T-cell (primary cell): Measurements from ENCODE around the gene TMEM213. TPM values are rescaled to one million over a fixed set of nuclear protein-coding genes. Genes with fewer than 3 reads are reported as not detected.

ENCODE experiments used
- ATAC-seq, 4 experiments: fragments of 200-7000 bp in 3 of 4; fragments of 150-1000 bp in 1 of 4; cut with Tn5 transposase; replicated peaks in 1 of 4; 1 replicate in 3 of 4; 2 replicates in 1 of 4; pipeline ENCODE4 v1.10.0; 2021; ENCODE audit warnings: moderate library complexity in 3 of 4, mild to moderate bottlenecking in 2 of 4, moderate number of reproducible peaks in 1 of 4
- CTCF ChIA-PET, 2 donors: fragments of 300-600 bp; sonication (Branson Sonifier 250); formaldehyde crosslinking; loops; one replicate each; lab custom pipeline; 2022; ENCODE audit warnings: antibody characterized with exemption in 2 of 2; lab: Charles Lee
- POLR2A ChIA-PET, 2 donors: fragments of 300-600 bp; sonication (Branson Sonifier 250); formaldehyde crosslinking; loops; one replicate each; lab custom pipeline; 2022; ENCODE audit warnings: antibody characterized with exemption in 2 of 2; lab: Charles Lee
- DNase-seq, 35 experiments: peaks; one replicate each; pipeline versions ENCODE4 v3.0.0 to v3.0.0-alpha.2; 2013 to 2023
- H3K27ac ChIP-seq: one replicate; pipeline ENCODE4 v1.5.1; 2013; ENCODE audit warnings: low read length
- H3K27me3 ChIP-seq, 2 experiments: replicated peaks in 1 of 2; 1 replicate in 1 of 2; 2 replicates in 1 of 2; pipeline versions ENCODE4 v1.6.1 to v1.7.0; 2013; ENCODE audit warnings: low read length in 1 of 2, mixed read lengths in 1 of 2; ENCODE audit not compliant: control insufficient read depth in 2 of 2, insufficient read depth in 2 of 2; ENCODE audit errors: extremely low read depth in 1 of 2
- H3K36me3 ChIP-seq, 2 donors: 1 replicate in 1 of 2; 2 replicates in 1 of 2; pipeline versions ENCODE4 v1.6.1 to v1.7.0; 2013; ENCODE audit warnings: low read length in 1 of 2; ENCODE audit not compliant: control insufficient read depth in 2 of 2, insufficient read depth in 1 of 2; ENCODE audit errors: extremely low read depth in 1 of 2
- H3K4me1 ChIP-seq, 2 experiments: 1 replicate in 1 of 2; 2 replicates in 1 of 2; pipeline versions ENCODE4 v1.6.1 to v1.7.0; 2013; ENCODE audit warnings: low read length in 2 of 2, mixed read lengths in 1 of 2; ENCODE audit not compliant: insufficient read depth in 2 of 2, control insufficient read depth in 1 of 2; ENCODE audit errors: extremely low read depth in 1 of 2
- H3K4me3 ChIP-seq, 2 donors: 1 replicate in 1 of 2; 2 replicates in 1 of 2; pipeline versions ENCODE4 v1.5.1 to v1.7.0; 2013; ENCODE audit warnings: mild to moderate bottlenecking in 2 of 2, low read length in 1 of 2, moderate library complexity in 1 of 2; ENCODE audit not compliant: control insufficient read depth in 1 of 2; ENCODE audit errors: extremely low read depth in 1 of 2
- H3K9me3 ChIP-seq: 2 replicates; pipeline ENCODE4 v1.7.0; 2013
- H3K27ac Mint-ChIP-seq, 2 donors: one replicate each; pipeline ENCODE4 v1.8.0; 2020 to 2021; ENCODE audit warnings: mild to moderate bottlenecking in 2 of 2, mixed read lengths in 2 of 2
- H3K27me3 Mint-ChIP-seq, 2 donors: one replicate each; pipeline ENCODE4 v1.8.0; 2021 to 2022; ENCODE audit warnings: mixed read lengths in 2 of 2
- H3K36me3 Mint-ChIP-seq: one replicate; pipeline ENCODE4 v1.8.0; 2021; ENCODE audit warnings: mixed read lengths
- H3K4me1 Mint-ChIP-seq, 3 donors: one replicate each; pipeline ENCODE4 v1.8.0; 2020 to 2022; ENCODE audit warnings: mixed read lengths in 3 of 3, mild to moderate bottlenecking in 1 of 3
- H3K4me3 Mint-ChIP-seq, 3 donors: one replicate each; pipeline ENCODE4 v1.8.0; 2020 to 2022; ENCODE audit warnings: mild to moderate bottlenecking in 3 of 3, mixed read lengths in 3 of 3, moderate library complexity in 3 of 3
- H3K9me3 Mint-ChIP-seq, 3 donors: one replicate each; pipeline ENCODE4 v1.8.0; 2020 to 2022; ENCODE audit warnings: mixed read lengths in 3 of 3
- WGBS: methylation state at CpG from one replicate; pipeline ENCODE4 v1.1.5; 2013; ENCODE audit warnings: missing lambda C conversion rate; ENCODE audit not compliant: insufficient coverage; 5-methylcytosine and 5-hydroxymethylcytosine counted together
- total RNA-seq, 35 experiments: library from RNA in 6 of 35; stranded (reverse) in 6 of 35; fragments of 120-200 nt in 1 of 35; gene quantifications; one replicate each; pipeline versions ENCODE4 v1.2.1 to v1.2.4 and lab custom pipeline; 2013 to 2026

The TMEM213 gene
- total RNA-seq, 5 donors from 2014 or later (not counting 1 experiment from before 2014, with no cell fraction given): not detected

GRCh38 chr7:138848056-138848980, 50.5 kb downstream of the TMEM213 start:
- H3K4me1 Mint-ChIP-seq: no peaks in the 10 kb centered on the region

DNA sequence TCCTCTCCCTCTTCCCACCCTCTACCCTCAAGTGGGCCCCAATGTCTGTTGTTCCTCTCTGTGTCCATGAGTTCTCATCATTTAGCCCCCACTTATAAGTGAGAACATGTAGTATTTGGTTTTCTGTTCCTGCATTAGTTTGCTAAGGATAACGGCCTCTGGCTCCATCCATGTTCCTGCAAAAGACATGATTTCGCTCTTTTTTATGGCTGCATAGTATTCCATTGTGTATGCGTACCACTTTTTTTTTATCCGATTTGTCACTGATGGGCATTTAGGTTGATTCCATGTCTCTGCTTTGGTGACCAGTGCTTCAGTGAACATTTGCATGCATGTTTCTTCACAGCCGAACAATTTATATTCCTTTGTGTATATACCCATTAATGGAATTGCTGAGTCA, 51.9 kb downstream of the TMEM213 start:
- Histone ChIP-seq H3K27me3 (no peaks in the 10 kb centered on the region), H3K4me3 (no peak overlapping the region), H3K27ac (no peak overlapping the region), H3K4me1 (no peaks in the 10 kb centered on the region), H3K36me3 (no peaks in the 10 kb centered on the region), H3K9me3 (no peaks in the 10 kb centered on the region)
- no peak for DNase-seq
- ATAC-seq: no peak
- Mint-ChIP-seq H3K27me3 (no peaks in the 10 kb centered on the region), H3K4me3 (no peak overlapping the region), H3K36me3 (no peaks in the 10 kb centered on the region), H3K4me1 (no peaks in the 10 kb centered on the region), H3K27ac (no peak overlapping the region), H3K9me3 (peaks cover 0 to 7% (median 0%) of the 10 kb centered on the region in 3 donors)
- WGBS: 80% methylated on average over 4 of the region's 5 CpGs
- CTCF ChIA-PET: no interaction called here
- POLR2A ChIA-PET: no interaction called here

More at GRCh38 chr7:138848056-138848980, 50.5 kb downstream of the TMEM213 start:
- no peaks in the 10 kb centered on the region for H3K27me3 Mint-ChIP-seq
- H3K27ac ChIP-seq: no peak overlapping the region
- no peaks in the 10 kb centered on the region for H3K36me3 ChIP-seq
- peaks cover 0 to 7% (median 0%) of the 10 kb centered on the region in 3 donors for H3K9me3 Mint-ChIP-seq
- ATAC-seq (no peak), DNase-seq (no peak)
- no peak overlapping the region for H3K4me3 ChIP-seq
- POLR2A ChIA-PET: no interaction called here
- H3K36me3 Mint-ChIP-seq: no peaks in the 10 kb centered on the region
- no peaks in the 10 kb centered on the region for H3K27me3 ChIP-seq
- CTCF ChIA-PET: no interaction called here
- no peak overlapping the region for H3K4me3 Mint-ChIP-seq
- H3K27ac Mint-ChIP-seq: no peak overlapping the region
- H3K9me3 ChIP-seq: no peaks in the 10 kb centered on the region
- no CpG with 5 or more reads among the region's 3 CpGs for WGBS
- no peaks in the 10 kb centered on the region for H3K4me1 ChIP-seq

DNA sequence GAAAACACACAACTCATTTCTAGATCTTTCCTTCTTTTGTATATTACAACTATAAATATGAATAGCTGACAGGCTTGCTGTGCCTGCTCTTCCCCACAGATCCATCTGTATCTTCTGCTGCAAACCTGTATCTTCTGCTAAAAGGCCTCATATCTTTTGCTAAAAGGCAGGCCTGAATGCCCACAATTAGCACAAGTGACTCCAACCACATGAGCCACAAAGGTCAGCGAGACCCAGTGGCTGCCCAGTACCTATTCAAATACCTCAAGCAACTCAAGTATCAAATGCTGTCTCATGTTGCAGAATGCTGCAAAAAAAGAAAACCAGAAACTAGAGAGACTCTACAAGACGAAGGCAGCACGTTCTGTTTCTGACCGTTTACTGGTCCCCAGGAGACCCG, 54.7 kb downstream of the TMEM213 start:
- Mint-ChIP-seq H3K4me1 (no peaks in the 10 kb centered on the region), H3K27me3 (no peaks in the 10 kb centered on the region), H3K36me3 (peaks cover 5% of the 10 kb centered on the region), H3K27ac (no peak overlapping the region), H3K9me3 (peaks cover 2 to 12% (median 4%) of the 10 kb centered on the region in 3 donors), H3K4me3 (no peak overlapping the region)
- Histone ChIP-seq H3K9me3 (no peaks in the 10 kb centered on the region), H3K4me1 (no peaks in the 10 kb centered on the region), H3K27ac (no peak overlapping the region), H3K36me3 (no peaks in the 10 kb centered on the region), H3K27me3 (no peaks in the 10 kb centered on the region), H3K4me3 (no peak overlapping the region)
- WGBS: 100% methylated on average over 5 of the region's 5 CpGs
- ChIA-PET CTCF (no interaction called here), POLR2A (no interaction called here)
- DNase-seq (no peak), ATAC-seq (no peak)

DNA sequence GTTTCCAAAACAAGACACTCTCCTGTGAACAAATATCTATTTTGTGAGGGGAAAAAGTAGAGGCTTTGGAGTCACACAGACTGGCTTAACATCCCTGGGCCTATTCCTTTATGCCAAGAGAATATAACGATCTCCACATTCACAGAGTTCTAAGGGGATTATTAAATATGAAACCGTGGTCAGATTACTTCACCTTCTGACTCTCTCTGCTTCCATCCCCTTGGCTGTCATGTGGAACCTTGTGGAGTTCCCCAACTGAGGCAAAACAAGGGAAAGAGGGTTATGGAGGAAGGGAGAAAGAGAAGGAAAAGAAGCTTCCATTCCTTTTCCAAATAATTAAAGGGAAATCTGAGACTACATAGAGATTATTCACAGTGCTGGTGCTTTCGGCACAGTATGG, 55.7 kb downstream of the TMEM213 start:
- no CpG with 5 or more reads among the region's 3 CpGs for WGBS
- ATAC-seq (no peak), DNase-seq (no peak)
- H3K27me3 ChIP-seq: no peaks in the 10 kb centered on the region
- ChIA-PET POLR2A (no interaction called here), CTCF (interaction anchor here in 1 of 2 donors (0.6 kb wide), 1 partner anchor 20 kb away, joined by 6 read pairs; no protein-coding TSS in a partner anchor)
- Mint-ChIP-seq H3K27me3 (no peaks in the 10 kb centered on the region), H3K27ac (no peak overlapping the region), H3K4me1 (no peaks in the 10 kb centered on the region), H3K4me3 (no peak overlapping the region), H3K9me3 (peaks cover 6 to 22% (median 7%) of the 10 kb centered on the region in 3 donors), H3K36me3 (peaks cover 10% of the 10 kb centered on the region)
- H3K27ac ChIP-seq: no peak overlapping the region
- no peaks in the 10 kb centered on the region for H3K9me3 ChIP-seq
- H3K4me3 ChIP-seq: no peak overlapping the region
- H3K4me1 ChIP-seq: no peaks in the 10 kb centered on the region
- H3K36me3 ChIP-seq: no peaks in the 10 kb centered on the region

GRCh38 chr7:138854115-138854645, 56.4 kb downstream of the TMEM213 start:
- WGBS: 72% methylated on average over 2 of the region's 5 CpGs
- Mint-ChIP-seq H3K9me3 (peaks cover 6 to 22% (median 7%) of the 10 kb centered on the region in 3 donors), H3K4me1 (no peaks in the 10 kb centered on the region), H3K4me3 (no peak overlapping the region), H3K27me3 (no peaks in the 10 kb centered on the region), H3K27ac (no peak overlapping the region), H3K36me3 (peaks cover 10% of the 10 kb centered on the region)
- no peak for ATAC-seq
- ChIA-PET CTCF (no interaction called here), POLR2A (no interaction called here)
- H3K36me3 ChIP-seq: no peaks in the 10 kb centered on the region
- no peaks in the 10 kb centered on the region for H3K9me3 ChIP-seq
- DNase-seq: no peak
- H3K27me3 ChIP-seq: no peaks in the 10 kb centered on the region
- no peak overlapping the region for H3K27ac ChIP-seq
- H3K4me1 ChIP-seq: no peaks in the 10 kb centered on the region
- H3K4me3 ChIP-seq: no peak overlapping the region

DNA sequence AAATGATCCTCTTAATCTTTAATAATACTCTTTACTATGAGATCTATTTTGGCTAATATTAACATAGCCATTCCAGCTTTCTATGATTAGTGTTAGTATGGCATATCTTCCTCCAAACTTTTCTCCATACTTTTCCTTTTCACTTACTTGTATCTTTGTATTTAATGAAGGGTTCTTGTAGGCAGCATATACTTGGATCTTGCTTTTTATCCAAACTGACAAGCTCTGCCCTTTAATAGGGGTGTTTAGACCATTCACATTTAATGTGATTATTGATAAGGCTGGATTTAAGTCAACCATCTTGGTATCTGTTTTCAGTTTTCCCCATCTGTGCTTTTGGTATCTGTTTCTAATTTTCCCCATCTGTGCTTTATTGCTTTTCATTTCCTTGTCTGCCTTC, 59.9 kb downstream of the TMEM213 start:
- peaks cover 0 to 5% of the 10 kb centered on the region in 2 experiments for H3K27me3 ChIP-seq
- H3K36me3 ChIP-seq: no peaks in the 10 kb centered on the region
- H3K4me3 ChIP-seq: no peak overlapping the region
- ATAC-seq (no peak), DNase-seq (no peak)
- H3K27me3 Mint-ChIP-seq: peaks cover 0 to 5% of the 10 kb centered on the region in 2 donors
- no peak overlapping the region for H3K27ac Mint-ChIP-seq
- no peak overlapping the region for H3K27ac ChIP-seq
- H3K4me3 Mint-ChIP-seq: no peak overlapping the region
- H3K9me3 ChIP-seq: no peaks in the 10 kb centered on the region
- H3K36me3 Mint-ChIP-seq: peaks cover 10% of the 10 kb centered on the region
- H3K4me1 Mint-ChIP-seq: no peaks in the 10 kb centered on the region
- H3K4me1 ChIP-seq: no peaks in the 10 kb centered on the region
- H3K9me3 Mint-ChIP-seq: peaks cover 6 to 15% (median 7%) of the 10 kb centered on the region in 3 donors
- POLR2A ChIA-PET: no interaction called here
- CTCF ChIA-PET: interaction anchor here in 1 of 2 donors (0.7 kb wide), 1 partner anchor 29 kb away, joined by 3 read pairs; no protein-coding TSS in a partner anchor
